Ovary (tissue), 9 donors: Measurements from ENCODE around the gene GALNTL6. TPM values are rescaled to one million over a fixed set of nuclear protein-coding genes. Genes with fewer than 3 reads are reported as not detected.

Source experiments
- DNase-seq, 5 donors: peaks; one replicate each; pipeline ENCODE4 v3.0.0-alpha.2; 2019 to 2020
- H3K27ac ChIP-seq, 2 donors: fragments of 200-600 bp; one replicate each; pipeline versions ENCODE4 v1.5.1 to v1.8.0; 2019 to 2022
- H3K27me3 ChIP-seq: fragments of 200-600 bp; one replicate; pipeline ENCODE4 v1.8.0; 2022
- H3K36me3 ChIP-seq: fragments of 200-600 bp; sonication (generic); one replicate; pipeline ENCODE4 v1.5.1; 2019
- H3K4me1 ChIP-seq: one replicate; pipeline ENCODE4 v1.8.1; 2013; ENCODE audit warnings: mild to moderate bottlenecking, moderate library complexity; ENCODE audit not compliant: insufficient read depth
- H3K4me3 ChIP-seq: fragments of 200-600 bp; sonication (generic); one replicate; pipeline ENCODE4 v1.5.1; 2017
- H3K9me3 ChIP-seq, 2 donors: fragments of 200-600 bp in 1 of 2; sonication (generic) in 1 of 2; one replicate each; pipeline versions ENCODE4 v1.5.1 to v1.8.1; 2013 to 2019; ENCODE audit warnings: mild to moderate bottlenecking in 1 of 2, moderate library complexity in 1 of 2
- EP300 ChIP-seq: sonication (generic); formaldehyde crosslinking; IDR thresholded peaks from one replicate; pipeline ENCODE4 v1.6.1; 2017; ENCODE audit warnings: antibody characterized with exemption
- POLR2A ChIP-seq: fragments of 450-650 bp; IDR thresholded peaks from one replicate; pipeline ENCODE4 v1.6.1; 2017; ENCODE audit warnings: antibody characterized with exemption, mild to moderate bottlenecking, moderate library complexity
- WGBS, 3 donors: extraction: QIAGEN DNeasy Blood & Tissue Kit in 1 of 3; methylation state at CpG; one replicate each; pipeline versions ENCODE4 v1.1.5 to v1.1.7; 2013 to 2017; 5-methylcytosine and 5-hydroxymethylcytosine counted together
- intact Hi-C, 4 donors: fragments of 100-400 bp; cut with DNase I; formaldehyde crosslinking; loops; one replicate each; pipeline versions ENCODE4 v1.11.0 to v1.15.1; 2022 to 2023
- polyA plus RNA-seq, 2 donors: library from polyadenylated mRNA; stranded (reverse); fragments of 200-250 nt in 1 of 2; fragments of 350-450 nt in 1 of 2; fragmentation: Illumina TruSeq in 1 of 2; extraction: RNeasy Lipid Tissue Mini Kit (QIAGEN cat#74804) in 1 of 2; gene quantifications; one replicate each; pipeline ENCODE4 v1.2.3, GENCODE V29; 2013 to 2014
- total RNA-seq, 7 donors: library from RNA; depleted of rRNA in 2 of 7; stranded (reverse); fragments of >200 nt in 2 of 7; fragmentation: NEBNext Ultra II Directional in 3 of 7; extraction: Animal tissue kit (Norgen Biotek cat#: 25700) in 3 of 7; gene quantifications; one replicate each; pipeline versions ENCODE4 v1.1.0 to v1.2.4, GENCODE V29; 2016 to 2023
- TF ChIP-seq, protein P1 (sequence below), 3 donors: fragments of 450-650 bp in 2 of 3; fragments of 200-600 bp in 1 of 3; IDR thresholded peaks; one replicate each; pipeline versions ENCODE4 v1.5.1 to v1.8.0; 2016 to 2022; ENCODE audit warnings: antibody characterized with exemption in 3 of 3, mild to moderate bottlenecking in 1 of 3
- donor health status: DM: no; HTN: no; CAD: no; lungs with moderate emphysema.
- donor health status: DM: no; HTN: no; CAD: no.
- donor health status: Bipolar disorder and iron deficiency.
- donor health status: DM: yes; HTN: yes; CAD: no.
- donor health status: DM: no; HTN: no; CAD: no.
- donor health status: DM: yes; HTN: yes; CAD: no.

The GALNTL6 gene
- total and polyA plus RNA-seq, 9 donors = 0.11 to 1.8 TPM; not detected in 7

GRCh38 chr4:172996571-172997216 is 1183.5 kb downstream of the GALNTL6 start:
- no peaks in the 10 kb centered on the region for H3K9me3 ChIP-seq
- H3K4me3 ChIP-seq = no peak overlapping the region
- no peaks in the 10 kb centered on the region for H3K27me3 ChIP-seq
- no peaks in the 10 kb centered on the region for H3K36me3 ChIP-seq
- no peaks in the 10 kb centered on the region for H3K4me1 ChIP-seq
- intact Hi-C loops = no loop called here
- WGBS, 3 donors = 81 to 85% (median 84%) methylated on average over 4 of the region's 4 CpGs
- no peak overlapping the region for H3K27ac ChIP-seq
- DNase-seq = no peak
- TF ChIP-seq, protein P1, sequence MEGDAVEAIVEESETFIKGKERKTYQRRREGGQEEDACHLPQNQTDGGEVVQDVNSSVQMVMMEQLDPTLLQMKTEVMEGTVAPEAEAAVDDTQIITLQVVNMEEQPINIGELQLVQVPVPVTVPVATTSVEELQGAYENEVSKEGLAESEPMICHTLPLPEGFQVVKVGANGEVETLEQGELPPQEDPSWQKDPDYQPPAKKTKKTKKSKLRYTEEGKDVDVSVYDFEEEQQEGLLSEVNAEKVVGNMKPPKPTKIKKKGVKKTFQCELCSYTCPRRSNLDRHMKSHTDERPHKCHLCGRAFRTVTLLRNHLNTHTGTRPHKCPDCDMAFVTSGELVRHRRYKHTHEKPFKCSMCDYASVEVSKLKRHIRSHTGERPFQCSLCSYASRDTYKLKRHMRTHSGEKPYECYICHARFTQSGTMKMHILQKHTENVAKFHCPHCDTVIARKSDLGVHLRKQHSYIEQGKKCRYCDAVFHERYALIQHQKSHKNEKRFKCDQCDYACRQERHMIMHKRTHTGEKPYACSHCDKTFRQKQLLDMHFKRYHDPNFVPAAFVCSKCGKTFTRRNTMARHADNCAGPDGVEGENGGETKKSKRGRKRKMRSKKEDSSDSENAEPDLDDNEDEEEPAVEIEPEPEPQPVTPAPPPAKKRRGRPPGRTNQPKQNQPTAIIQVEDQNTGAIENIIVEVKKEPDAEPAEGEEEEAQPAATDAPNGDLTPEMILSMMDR (IDR thresholded peaks at IDR 0.05) = no peak
- TF ChIP-seq POLR2A (no peak), EP300 (no peak)

DNA sequence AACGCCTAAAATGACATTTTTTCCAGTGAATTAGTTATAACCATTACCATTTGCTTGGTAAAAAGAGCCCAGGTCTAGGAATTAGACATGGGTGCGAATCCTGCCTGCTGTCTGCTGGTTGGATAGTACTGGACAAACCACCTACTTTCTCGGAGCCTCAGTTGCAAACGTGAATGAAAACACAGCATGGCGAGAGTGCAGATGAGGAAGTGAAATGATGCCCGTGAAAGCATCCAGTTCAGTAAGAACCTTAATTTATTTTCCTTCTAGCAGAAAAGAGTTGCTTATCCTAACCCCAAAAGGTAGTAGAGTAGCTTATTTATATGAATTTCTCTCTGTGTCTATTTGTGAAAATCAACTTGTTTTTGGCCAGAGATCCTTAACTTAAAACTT is 1184.0 kb downstream of the GALNTL6 start:
- Histone ChIP-seq H3K36me3 (no peaks in the 10 kb centered on the region), H3K9me3 (no peaks in the 10 kb centered on the region), H3K27ac (no peak overlapping the region), H3K4me1 (no peaks in the 10 kb centered on the region), H3K4me3 (no peak overlapping the region), H3K27me3 (no peaks in the 10 kb centered on the region)
- 90 to 94% (median 93%) methylated on average over 6 of the region's 6 CpGs for WGBS, 3 donors
- TF ChIP-seq EP300 = no peak
- TF ChIP-seq, protein P1 (IDR thresholded peaks at IDR 0.05) = no peak
- TF ChIP-seq POLR2A = no peak
- intact Hi-C loops = no loop called here
- no peak for DNase-seq

- Histone ChIP-seq H3K4me3 (no peak overlapping the region), H3K27ac (no peak overlapping the region), H3K4me1 (no peaks in the 10 kb centered on the region), H3K27me3 (no peaks in the 10 kb centered on the region), H3K9me3 (no peaks in the 10 kb centered on the region), H3K36me3 (no peaks in the 10 kb centered on the region)
- TF ChIP-seq, protein P1 (IDR thresholded peaks at IDR 0.05) = no peak
- TF ChIP-seq EP300 (no peak), POLR2A (no peak)
- intact Hi-C loops = no loop called here
- DNase-seq = no peak
Observed at GRCh38 chr4:172997856-172998255, 1184.7 kb downstream of the GALNTL6 start.

DNA sequence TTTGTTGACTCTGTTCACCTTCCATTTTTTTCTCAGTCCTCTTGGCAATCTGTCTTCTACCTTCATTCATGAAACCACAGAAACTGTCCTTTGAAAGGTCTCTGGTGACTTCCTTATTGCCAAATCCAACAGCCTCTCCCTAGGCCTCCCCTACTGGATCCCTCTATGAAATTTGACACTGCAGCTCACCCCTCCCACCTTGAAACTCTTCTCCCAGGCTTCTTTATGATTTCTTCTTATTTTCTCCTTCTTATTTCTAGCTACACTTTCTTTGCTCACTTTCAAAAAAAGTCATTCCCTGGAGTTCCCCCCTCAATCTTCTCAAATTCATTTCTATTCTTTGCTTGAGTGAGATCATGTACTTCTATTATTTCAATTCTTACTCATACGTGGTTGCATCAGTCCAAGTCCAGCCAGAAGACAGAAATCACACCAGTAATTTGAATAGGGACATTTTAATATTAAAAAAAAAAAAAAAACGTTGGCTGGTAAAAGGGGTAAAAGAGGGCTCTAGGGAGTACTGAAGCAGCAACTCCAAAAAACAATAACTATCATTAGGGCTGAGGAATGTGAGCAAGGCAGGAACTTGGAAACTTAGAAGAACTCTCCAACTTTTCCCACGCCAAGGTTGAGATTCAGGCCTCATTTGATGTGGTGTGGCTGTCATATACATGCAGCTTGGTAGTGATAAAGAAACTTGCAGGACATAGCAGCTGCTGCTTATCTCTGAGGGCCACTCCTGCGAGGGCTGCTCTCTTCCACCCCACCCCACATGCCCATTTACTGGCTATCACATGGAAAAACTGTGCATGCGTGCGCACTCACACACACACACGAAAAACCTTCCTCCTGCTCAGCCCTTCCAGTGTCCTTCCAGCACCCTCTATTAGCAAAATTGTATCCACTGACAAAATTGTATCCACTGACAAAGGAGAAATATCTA is 1185.6 kb downstream of the GALNTL6 start:
- DNase-seq = no peak
- intact Hi-C loops = no loop called here
- 54 to 59% (median 58%) methylated on average over 7 of the region's 7 CpGs for WGBS, 3 donors
- no peak for TF ChIP-seq EP300
- TF ChIP-seq POLR2A = no peak
- TF ChIP-seq, protein P1 (IDR thresholded peaks at IDR 0.05) = no peak
- Histone ChIP-seq H3K4me1 (no peaks in the 10 kb centered on the region), H3K4me3 (no peak overlapping the region), H3K27me3 (no peaks in the 10 kb centered on the region), H3K36me3 (no peaks in the 10 kb centered on the region), H3K27ac (no peak overlapping the region), H3K9me3 (no peaks in the 10 kb centered on the region)
